Activated B cell treated with CpG ODN at 0.5 μM for 24 hours (primary cell): ENCODE data around the gene TEAD1. TPM values are rescaled to one million over a fixed set of nuclear protein-coding genes. Genes with fewer than 3 reads are reported as not detected.

Source experiments
- ATAC-seq: fragments of 200-7000 bp; cut with Tn5 transposase; one replicate; pipeline ENCODE4 v1.10.0; 2021; ENCODE audit warnings: low read depth, mild to moderate bottlenecking, moderate library complexity
- CTCF ChIA-PET: fragments of 350-600 bp; sonication (Branson Sonifier 250); formaldehyde crosslinking; loops from one replicate; lab custom pipeline; 2021; ENCODE audit warnings: antibody characterized with exemption; lab: Charles Lee
- POLR2A ChIA-PET: fragments of 350-600 bp; sonication (Branson Sonifier 250); formaldehyde crosslinking; loops from one replicate; lab custom pipeline; 2021; ENCODE audit warnings: antibody characterized with exemption; lab: Charles Lee
- DNase-seq: peaks from one replicate; pipeline ENCODE4 v3.0.0; 2022
- H3K27ac Mint-ChIP-seq: one replicate; pipeline ENCODE4 v1.8.0; 2020; ENCODE audit warnings: mixed read lengths
- H3K27me3 Mint-ChIP-seq: one replicate; pipeline ENCODE4 v1.8.0; 2021; ENCODE audit warnings: mixed read lengths
- H3K36me3 Mint-ChIP-seq: one replicate; pipeline ENCODE4 v1.8.0; 2021; ENCODE audit warnings: low read depth, mixed read lengths
- H3K4me1 Mint-ChIP-seq: one replicate; pipeline ENCODE4 v1.8.0; 2021; ENCODE audit warnings: mixed read lengths
- H3K4me3 Mint-ChIP-seq: one replicate; pipeline ENCODE4 v1.8.0; 2020; ENCODE audit warnings: mild to moderate bottlenecking, mixed read lengths
- H3K9me3 Mint-ChIP-seq: one replicate; pipeline ENCODE4 v1.8.0; 2020; ENCODE audit warnings: mixed read lengths
- intact Hi-C: fragments of 100-400 bp; cut with micrococcal nuclease; formaldehyde crosslinking; loops from one replicate; pipeline ENCODE4 v1.15.1; 2024
- total RNA-seq: library from RNA; stranded (reverse); gene quantifications from 2 replicates; pipeline ENCODE4 v1.2.3, GENCODE V29; 2022
- TF ChIP-seq, protein P1 (sequence below): fragments of 200-600 bp; IDR thresholded peaks from one replicate; pipeline ENCODE4 v1.8.0; 2022; ENCODE audit warnings: antibody characterized with exemption, mild to moderate bottlenecking

The TEAD1 gene
- total RNA-seq, 1 donor from 2014 or later = 0.07 TPM

DNA sequence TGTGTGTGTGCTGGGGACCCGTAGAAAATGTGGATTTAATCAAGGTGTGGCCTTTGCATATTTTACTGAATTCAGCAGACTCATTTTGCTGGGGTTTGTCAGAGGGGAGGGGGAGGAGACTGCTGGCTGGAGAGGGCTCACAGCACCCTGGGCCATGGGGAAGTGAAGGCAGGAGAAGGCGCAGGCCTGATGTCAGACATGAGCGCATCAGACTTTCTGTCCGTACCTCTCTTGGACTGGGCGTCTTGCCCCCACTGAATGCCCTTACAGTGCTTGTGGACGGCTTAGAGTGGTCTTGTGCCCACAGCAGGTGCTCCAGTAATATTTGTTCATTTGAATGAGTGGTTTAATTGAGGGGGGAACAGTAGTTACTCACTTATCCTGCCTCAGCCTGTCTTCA is 75.2 kb downstream of the TEAD1 start:
- intact Hi-C loops = no loop called here
- Mint-ChIP-seq H3K27me3 (no peaks in the 10 kb centered on the region), H3K4me1 (no peaks in the 10 kb centered on the region), H3K4me3 (no peak overlapping the region), H3K36me3 (no peaks in the 10 kb centered on the region), H3K27ac (no peak overlapping the region), H3K9me3 (no peaks in the 10 kb centered on the region)
- ChIA-PET POLR2A (no interaction called here), CTCF (no interaction called here)
- no peak for ATAC-seq
- no peak for DNase-seq
- TF ChIP-seq, protein P1, sequence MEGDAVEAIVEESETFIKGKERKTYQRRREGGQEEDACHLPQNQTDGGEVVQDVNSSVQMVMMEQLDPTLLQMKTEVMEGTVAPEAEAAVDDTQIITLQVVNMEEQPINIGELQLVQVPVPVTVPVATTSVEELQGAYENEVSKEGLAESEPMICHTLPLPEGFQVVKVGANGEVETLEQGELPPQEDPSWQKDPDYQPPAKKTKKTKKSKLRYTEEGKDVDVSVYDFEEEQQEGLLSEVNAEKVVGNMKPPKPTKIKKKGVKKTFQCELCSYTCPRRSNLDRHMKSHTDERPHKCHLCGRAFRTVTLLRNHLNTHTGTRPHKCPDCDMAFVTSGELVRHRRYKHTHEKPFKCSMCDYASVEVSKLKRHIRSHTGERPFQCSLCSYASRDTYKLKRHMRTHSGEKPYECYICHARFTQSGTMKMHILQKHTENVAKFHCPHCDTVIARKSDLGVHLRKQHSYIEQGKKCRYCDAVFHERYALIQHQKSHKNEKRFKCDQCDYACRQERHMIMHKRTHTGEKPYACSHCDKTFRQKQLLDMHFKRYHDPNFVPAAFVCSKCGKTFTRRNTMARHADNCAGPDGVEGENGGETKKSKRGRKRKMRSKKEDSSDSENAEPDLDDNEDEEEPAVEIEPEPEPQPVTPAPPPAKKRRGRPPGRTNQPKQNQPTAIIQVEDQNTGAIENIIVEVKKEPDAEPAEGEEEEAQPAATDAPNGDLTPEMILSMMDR = no peak

DNA sequence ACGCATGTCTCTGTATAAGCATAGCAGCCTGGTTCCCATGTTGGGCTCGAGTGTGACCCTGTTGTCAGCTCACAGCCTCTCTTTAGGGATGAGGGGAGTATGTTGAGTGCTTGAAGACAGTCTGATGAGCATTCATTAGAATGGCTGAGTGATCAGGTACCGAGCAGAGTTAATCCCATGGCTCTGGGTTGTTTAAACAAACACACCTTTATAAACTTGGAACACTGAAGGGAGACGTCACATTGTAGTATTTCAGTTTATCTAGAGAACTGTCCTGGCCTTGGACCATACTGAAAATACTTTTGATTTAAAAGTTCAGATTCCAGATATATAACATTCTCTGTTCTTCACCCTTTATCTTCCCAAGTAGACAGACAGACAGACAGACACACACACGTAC is 76.0 kb downstream of the TEAD1 start:
- DNase-seq (no peak), ATAC-seq (no peak)
- CTCF ChIA-PET = no interaction called here
- no peaks in the 10 kb centered on the region for H3K36me3 Mint-ChIP-seq
- no peaks in the 10 kb centered on the region for H3K4me1 Mint-ChIP-seq
- no peaks in the 10 kb centered on the region for H3K27me3 Mint-ChIP-seq
- TF ChIP-seq, protein P1 = no peak
- no peak overlapping the region for H3K27ac Mint-ChIP-seq
- POLR2A ChIA-PET = no interaction called here
- H3K9me3 Mint-ChIP-seq = no peaks in the 10 kb centered on the region
- intact Hi-C loops = no loop called here
- no peak overlapping the region for H3K4me3 Mint-ChIP-seq

DNA sequence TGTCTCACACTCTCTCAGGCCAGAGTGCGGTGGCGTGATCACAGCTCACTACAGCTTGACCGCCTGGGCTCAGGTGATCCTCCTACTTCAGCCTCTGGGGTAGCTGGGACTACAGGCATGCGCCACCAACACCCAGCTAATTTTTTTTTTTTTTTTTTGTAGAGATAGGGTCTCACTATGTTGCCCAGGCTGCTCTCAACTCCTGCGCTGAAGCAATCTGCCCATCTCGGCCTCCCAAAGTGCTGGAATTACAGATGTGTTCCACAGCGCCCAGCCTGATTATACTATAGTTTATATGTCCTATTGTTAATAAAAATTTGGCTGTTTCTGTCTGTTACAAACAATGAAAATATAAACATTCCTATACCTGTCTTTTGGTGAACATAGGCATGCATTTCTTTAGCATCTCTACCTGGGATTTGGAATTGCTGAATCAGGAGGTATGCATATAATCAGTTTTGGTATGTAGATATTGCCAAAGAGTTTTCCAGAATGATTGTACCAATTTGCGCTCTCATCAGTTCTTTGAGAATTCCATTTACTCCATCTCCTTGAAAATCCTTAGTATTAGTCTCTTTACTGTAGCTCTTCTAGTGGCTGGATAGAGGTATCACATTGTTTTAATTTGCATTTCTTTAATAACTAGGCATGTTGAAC is 78.8 kb downstream of the TEAD1 start:
- DNase-seq (no peak), ATAC-seq (no peak)
- Mint-ChIP-seq H3K4me1 (no peaks in the 10 kb centered on the region), H3K36me3 (no peaks in the 10 kb centered on the region), H3K27ac (no peak overlapping the region), H3K4me3 (no peak overlapping the region), H3K9me3 (no peaks in the 10 kb centered on the region), H3K27me3 (peaks cover 2% of the 10 kb centered on the region)
- ChIA-PET POLR2A (no interaction called here), CTCF (interaction anchor here (0.7 kb wide), 2 partner anchors 92 to 289 kb away, joined by 3 to 4 read pairs; no protein-coding TSS in a partner anchor)
- TF ChIP-seq, protein P1 = no peak
- intact Hi-C loops = no loop called here

DNA sequence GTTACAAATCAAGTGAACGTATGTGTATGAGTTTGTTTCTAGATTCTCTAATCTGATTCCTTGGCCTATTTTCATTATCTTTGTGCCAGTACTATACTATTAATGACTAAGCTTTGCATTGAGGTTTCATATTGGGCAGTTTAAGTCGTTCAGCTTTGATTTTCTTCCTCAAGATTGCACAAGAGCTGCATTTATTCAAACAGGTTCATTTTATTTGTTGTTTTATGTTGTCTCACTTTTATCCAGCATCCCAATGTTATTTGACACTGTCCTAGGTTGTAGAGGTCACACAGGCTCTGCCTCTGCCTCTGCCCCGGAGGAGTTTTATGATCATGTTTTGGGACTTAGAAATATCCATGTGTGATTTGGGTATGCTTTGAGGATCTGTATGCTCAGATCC is 79.8 kb downstream of the TEAD1 start:
- CTCF ChIA-PET = no interaction called here
- ATAC-seq = no peak
- Mint-ChIP-seq H3K36me3 (no peaks in the 10 kb centered on the region), H3K4me1 (no peaks in the 10 kb centered on the region), H3K27ac (no peak overlapping the region), H3K9me3 (no peaks in the 10 kb centered on the region), H3K4me3 (no peak overlapping the region), H3K27me3 (peaks cover 2% of the 10 kb centered on the region)
- no peak for DNase-seq
- TF ChIP-seq, protein P1 = no peak
- POLR2A ChIA-PET = no interaction called here
- intact Hi-C loops = no loop called here

DNA sequence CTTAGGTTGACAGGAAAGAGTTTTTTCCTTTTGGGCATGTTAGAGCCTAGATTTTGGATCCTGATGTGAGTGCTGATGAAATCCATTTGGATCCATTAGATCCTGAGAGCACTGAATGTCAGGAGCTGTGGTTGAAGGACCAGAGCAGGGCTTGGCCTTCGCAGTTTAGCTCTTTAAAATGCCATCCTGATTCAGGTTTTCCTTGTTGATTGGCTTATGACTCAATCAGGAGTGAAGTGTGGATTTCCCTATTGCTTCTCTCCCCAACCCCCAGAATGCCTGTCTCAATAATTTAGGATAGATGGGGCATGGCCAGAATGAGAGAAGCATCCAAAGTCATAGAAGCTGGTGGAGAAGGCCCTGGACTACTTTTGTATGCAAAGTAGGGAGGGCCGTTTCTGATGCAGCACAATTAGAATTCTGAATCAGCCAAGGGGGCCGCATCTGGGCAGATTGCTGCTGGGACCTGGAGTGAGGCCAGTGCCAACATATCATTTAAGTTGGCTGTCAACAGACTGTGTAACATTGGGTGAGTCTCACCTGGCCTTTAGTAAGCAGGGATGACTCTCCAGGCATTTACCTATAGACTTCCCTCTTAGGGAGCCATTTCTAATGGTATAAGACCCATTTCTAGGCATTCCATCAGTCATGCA is 80.5 kb downstream of the TEAD1 start:
- no peaks in the 10 kb centered on the region for H3K36me3 Mint-ChIP-seq
- ATAC-seq = no peak

More for the DNA sequence above, 80.5 kb downstream of the TEAD1 start:
- no peak for DNase-seq
- ChIA-PET POLR2A (no interaction called here), CTCF (no interaction called here)
- peaks cover 2% of the 10 kb centered on the region for H3K27me3 Mint-ChIP-seq
- no peak overlapping the region for H3K4me3 Mint-ChIP-seq
- TF ChIP-seq, protein P1 = no peak
- H3K9me3 Mint-ChIP-seq = no peaks in the 10 kb centered on the region
- H3K27ac Mint-ChIP-seq = no peak overlapping the region
- intact Hi-C loops = no loop called here
- H3K4me1 Mint-ChIP-seq = no peaks in the 10 kb centered on the region
